GM18505 (cell line): ENCODE data around the gene ZNF302.
"Not testable (repeated sequence)": the region's sequence is repeated elsewhere in the genome, so short reads cannot be mapped to it uniquely, and the experiment has no call there.

Experiments
- ATAC-seq: cut with Tn5 transposase; IDR thresholded peaks from one replicate; pipeline ENCODE4 v1.9.1; 2021; ENCODE audit not compliant: unreplicated experiment
- POLR2A ChIP-seq: IDR thresholded peaks from 4 replicates; pipeline ENCODE4 v1.6.1; 2011; ENCODE audit warnings: borderline replicate concordance; ENCODE audit not compliant: insufficient read depth, insufficient read length; ENCODE audit errors: extremely low read depth

Gene ZNF302

GRCh38 chr19:34666200-34666957, 11.1 kb upstream of the ZNF302 start:
- ATAC-seq: no peak
- TF ChIP-seq POLR2A: no peak

GRCh38 chr19:34666958-34667265, 10.6 kb upstream of the ZNF302 start:
- no peak for ATAC-seq
- no peak for TF ChIP-seq POLR2A

- no peak for ATAC-seq
- no peak for TF ChIP-seq POLR2A
These were observed 10.0 kb upstream of the ZNF302 start for GRCh38 chr19:34667349-34668076.

- ATAC-seq: not testable (repeated sequence)
These were observed 9.3 kb upstream of the ZNF302 start for GRCh38 chr19:34668077-34668689.

GRCh38 chr19:34668690-34669089, 8.8 kb upstream of the ZNF302 start:
- not testable (repeated sequence) for ATAC-seq

DNA sequence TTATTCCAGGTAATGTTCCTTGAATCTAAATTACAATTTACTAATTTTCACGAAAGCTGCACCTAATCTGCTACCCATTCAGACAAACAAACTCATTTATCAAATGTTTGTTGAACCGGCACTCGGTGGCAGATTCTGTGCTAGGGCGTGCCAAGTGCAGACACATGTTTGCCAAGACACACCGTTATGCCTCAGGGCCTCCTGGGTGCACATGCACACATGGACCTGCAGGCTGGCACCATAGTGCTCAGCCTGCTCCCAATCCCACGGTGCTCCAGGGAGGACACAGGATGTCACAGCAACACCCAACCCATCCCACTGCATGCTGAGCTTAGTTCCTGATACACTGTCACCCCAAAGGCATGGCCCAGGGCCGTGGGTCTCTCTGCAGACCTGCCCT, 8.2 kb upstream of the ZNF302 start:
- no peak for ATAC-seq
- TF ChIP-seq POLR2A: no peak

GRCh38 chr19:34671972-34672371, 5.5 kb upstream of the ZNF302 start:
- ATAC-seq: no peak

GRCh38 chr19:34673590-34673989, 3.9 kb upstream of the ZNF302 start:
- ATAC-seq: no peak
- no peak for TF ChIP-seq POLR2A

More at GRCh38 chr19:34671972-34672371, 5.5 kb upstream of the ZNF302 start:
- TF ChIP-seq POLR2A: no peak

DNA sequence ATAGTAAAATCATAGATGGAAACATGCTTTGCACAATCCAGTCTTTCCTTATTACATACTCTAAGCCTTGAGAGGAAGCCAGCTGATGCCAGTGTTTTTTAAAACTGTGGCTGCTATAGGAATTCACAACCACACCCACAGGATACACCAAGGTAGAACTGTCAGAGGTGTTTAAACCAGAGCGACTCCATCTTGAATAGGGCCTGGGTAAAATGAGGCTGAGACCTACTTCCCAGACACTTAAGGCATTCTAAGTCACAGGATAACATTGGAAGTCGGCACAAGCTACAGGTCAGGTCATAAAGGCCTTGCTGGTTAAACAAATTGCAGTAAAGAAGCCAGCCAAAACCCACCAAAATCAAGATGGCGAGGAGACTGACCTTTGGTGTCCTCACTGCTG, 2.2 kb upstream of the ZNF302 start:
- no peak for ATAC-seq
- TF ChIP-seq POLR2A: no peak

DNA sequence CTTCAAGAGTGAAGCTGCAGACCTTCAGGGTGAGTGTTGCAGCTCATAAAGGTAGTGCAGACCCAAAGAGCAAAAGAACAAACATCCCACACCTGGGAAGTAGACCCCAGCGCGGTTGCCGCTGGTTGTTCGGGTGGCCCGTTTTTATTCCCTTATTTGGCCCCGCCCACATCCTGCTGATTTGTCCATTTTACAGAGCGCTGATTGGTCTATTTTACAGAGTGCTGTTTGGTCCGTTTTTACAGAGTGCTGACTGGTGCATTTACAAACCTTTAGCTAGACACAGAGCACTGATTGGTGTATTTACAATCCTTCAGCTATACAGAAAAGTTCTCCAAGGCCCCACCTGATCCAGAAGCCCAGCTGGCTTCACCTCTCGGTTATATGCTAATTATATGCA, 1.6 kb upstream of the ZNF302 start:
- no peak for TF ChIP-seq POLR2A
- ATAC-seq: no peak

DNA sequence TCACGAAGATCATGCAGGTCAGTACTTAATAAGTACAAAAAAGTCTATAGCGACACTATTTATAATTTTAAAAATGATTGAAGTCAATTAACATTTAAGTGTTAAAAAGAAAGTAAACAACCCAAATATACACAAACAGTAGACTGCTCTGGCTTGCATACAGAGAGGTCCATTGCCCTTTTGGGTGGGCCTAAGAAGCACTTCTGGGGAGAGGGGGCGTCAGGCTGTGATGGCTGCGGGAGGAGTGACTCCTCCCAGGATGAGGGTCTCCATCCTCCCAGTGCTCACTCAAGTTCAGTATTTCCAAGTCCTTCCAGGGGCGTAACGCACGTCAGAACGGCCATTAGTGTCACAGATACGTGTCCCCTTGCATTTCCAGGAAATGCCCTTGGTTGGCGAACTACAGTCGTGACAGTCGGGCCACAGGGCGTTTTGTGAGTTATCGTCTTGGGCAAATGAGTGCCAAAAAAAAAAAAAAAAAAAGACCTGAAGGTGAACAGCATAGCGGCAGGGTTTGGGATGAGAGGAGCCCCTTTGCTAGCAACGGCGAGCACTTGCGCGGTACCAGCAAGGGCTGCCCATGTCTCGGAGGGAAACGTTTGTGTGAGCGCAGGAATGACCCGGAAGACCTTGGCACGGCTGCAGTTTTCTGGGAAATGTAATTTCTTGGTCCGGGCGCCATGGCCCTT, 637 bp upstream of the ZNF302 start, which contains the start of gene SCGB2B2:
SCGB2B2 (minus strand) TSS at position 463 of the 689 bp plus-strand sequence. CDS start 82,596 bp downstream, outside the sequence.
- TF ChIP-seq POLR2A: no peak
- ATAC-seq: peak; percentile 38

GRCh38 chr19:34678085-34678412, 571 bp downstream of the ZNF302 start:
- no peak for ATAC-seq

DNA sequence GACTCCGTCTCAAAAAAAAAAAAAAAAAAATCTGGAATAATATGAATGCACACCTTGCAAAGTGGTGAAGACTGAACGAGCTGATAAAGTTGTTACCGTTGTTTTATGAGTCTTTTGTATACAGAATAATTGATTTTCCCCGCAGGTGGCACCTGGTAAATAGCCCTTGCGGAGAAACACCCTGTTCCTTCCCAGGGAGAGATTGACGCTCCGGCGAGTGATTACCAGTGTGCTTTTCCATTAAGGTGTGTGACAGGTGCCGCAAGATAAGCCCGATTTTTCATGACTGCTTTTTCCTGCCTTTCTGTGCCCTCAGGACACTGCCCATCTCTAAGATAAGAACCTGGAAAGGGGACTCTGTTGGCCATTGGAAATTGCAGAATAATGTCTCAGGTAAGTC, 943 bp downstream of the ZNF302 start:
- no peak for ATAC-seq
- TF ChIP-seq POLR2A: no peak

More at GRCh38 chr19:34678085-34678412, 571 bp downstream of the ZNF302 start:
- TF ChIP-seq POLR2A: no peak
